Sigmoid colon (tissue), 4 donors: ENCODE measurements around the gene RAB7B.

ENCODE experiments used
- CTCF ChIP-seq, 4 experiments: fragments of 450-650 bp in 3 of 4; fragments of 200-600 bp in 1 of 4; IDR thresholded peaks; one replicate each; pipeline ENCODE4 v1.5.1; 2016 to 2019; ENCODE audit warnings: antibody characterized with exemption in 4 of 4, mild to moderate bottlenecking in 3 of 4, moderate library complexity in 2 of 4
- EP300 ChIP-seq, 4 donors: sonication (generic); formaldehyde crosslinking; IDR thresholded peaks; one replicate each; pipeline ENCODE4 v1.6.1; 2017; ENCODE audit warnings: antibody characterized with exemption in 4 of 4
- POLR2A ChIP-seq, 2 donors: fragments of 450-650 bp; IDR thresholded peaks; one replicate each; pipeline ENCODE4 v1.6.1; 2016; ENCODE audit warnings: antibody characterized with exemption in 2 of 2, mild to moderate bottlenecking in 2 of 2, moderate library complexity in 2 of 2

DNA sequence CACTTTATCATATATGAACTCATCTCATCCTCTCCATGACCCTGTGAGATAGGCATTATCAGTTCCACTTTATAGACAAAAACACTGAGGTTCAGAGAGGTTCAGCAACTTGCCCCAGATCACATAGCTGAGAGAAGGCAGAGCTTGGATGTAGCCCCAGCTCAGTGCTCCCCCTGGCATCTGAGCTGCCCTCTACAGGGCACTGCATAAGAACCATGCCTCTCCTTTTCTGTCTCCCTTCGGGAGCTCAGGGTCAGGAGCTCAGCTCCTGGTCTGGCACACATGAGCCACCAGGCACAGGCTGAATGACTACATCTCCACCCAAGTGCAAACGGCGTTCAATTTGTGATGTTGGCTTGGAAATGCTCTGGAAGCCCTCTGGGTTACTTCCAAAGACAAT, 16.9 kb downstream of the RAB7B start:
- TF ChIP-seq CTCF (IDR thresholded peaks at IDR 0.05) = no peak
- TF ChIP-seq POLR2A (IDR thresholded peaks at IDR 0.05) = no peak
- TF ChIP-seq EP300 (IDR thresholded peaks at IDR 0.05) = no peak
